GM12875 (cell line): Measurements from ENCODE around the gene PLCB2.

ENCODE experiments used
- H3K4me3 ChIP-seq: one replicate; pipeline ENCODE4 v1.5.1; 2011; ENCODE audit warnings: low read depth, low read length, control low read depth
- TF ChIP-seq, protein P1 (sequence below): IDR thresholded peaks from 2 replicates; pipeline ENCODE4 v1.5.1; 2011; ENCODE audit warnings: low read depth, mild to moderate bottlenecking, control low read depth, inconsistent platforms, low read length, moderate library complexity, borderline replicate concordance; ENCODE audit not compliant: insufficient read depth

The PLCB2 gene

GRCh38 chr15:40345225-40345866 is 37.6 kb upstream of the PLCB2 start:
- TF ChIP-seq, protein P1, sequence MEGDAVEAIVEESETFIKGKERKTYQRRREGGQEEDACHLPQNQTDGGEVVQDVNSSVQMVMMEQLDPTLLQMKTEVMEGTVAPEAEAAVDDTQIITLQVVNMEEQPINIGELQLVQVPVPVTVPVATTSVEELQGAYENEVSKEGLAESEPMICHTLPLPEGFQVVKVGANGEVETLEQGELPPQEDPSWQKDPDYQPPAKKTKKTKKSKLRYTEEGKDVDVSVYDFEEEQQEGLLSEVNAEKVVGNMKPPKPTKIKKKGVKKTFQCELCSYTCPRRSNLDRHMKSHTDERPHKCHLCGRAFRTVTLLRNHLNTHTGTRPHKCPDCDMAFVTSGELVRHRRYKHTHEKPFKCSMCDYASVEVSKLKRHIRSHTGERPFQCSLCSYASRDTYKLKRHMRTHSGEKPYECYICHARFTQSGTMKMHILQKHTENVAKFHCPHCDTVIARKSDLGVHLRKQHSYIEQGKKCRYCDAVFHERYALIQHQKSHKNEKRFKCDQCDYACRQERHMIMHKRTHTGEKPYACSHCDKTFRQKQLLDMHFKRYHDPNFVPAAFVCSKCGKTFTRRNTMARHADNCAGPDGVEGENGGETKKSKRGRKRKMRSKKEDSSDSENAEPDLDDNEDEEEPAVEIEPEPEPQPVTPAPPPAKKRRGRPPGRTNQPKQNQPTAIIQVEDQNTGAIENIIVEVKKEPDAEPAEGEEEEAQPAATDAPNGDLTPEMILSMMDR: no peak
- H3K4me3 ChIP-seq: no peak overlapping the region

GRCh38 chr15:40344631-40345120 is 36.9 kb upstream of the PLCB2 start:
- no peak overlapping the region for H3K4me3 ChIP-seq
- TF ChIP-seq, protein P1: peak; percentile 84

- H3K4me3 ChIP-seq: no peak overlapping the region
- TF ChIP-seq, protein P1: no peak
These were observed 36.5 kb upstream of the PLCB2 start for GRCh38 chr15:40344217-40344616.

GRCh38 chr15:40343512-40343911 is 35.8 kb upstream of the PLCB2 start:
- no peak overlapping the region for H3K4me3 ChIP-seq
- TF ChIP-seq, protein P1: no peak

GRCh38 chr15:40342416-40343320 is 34.9 kb upstream of the PLCB2 start:
- TF ChIP-seq, protein P1: no peak

DNA sequence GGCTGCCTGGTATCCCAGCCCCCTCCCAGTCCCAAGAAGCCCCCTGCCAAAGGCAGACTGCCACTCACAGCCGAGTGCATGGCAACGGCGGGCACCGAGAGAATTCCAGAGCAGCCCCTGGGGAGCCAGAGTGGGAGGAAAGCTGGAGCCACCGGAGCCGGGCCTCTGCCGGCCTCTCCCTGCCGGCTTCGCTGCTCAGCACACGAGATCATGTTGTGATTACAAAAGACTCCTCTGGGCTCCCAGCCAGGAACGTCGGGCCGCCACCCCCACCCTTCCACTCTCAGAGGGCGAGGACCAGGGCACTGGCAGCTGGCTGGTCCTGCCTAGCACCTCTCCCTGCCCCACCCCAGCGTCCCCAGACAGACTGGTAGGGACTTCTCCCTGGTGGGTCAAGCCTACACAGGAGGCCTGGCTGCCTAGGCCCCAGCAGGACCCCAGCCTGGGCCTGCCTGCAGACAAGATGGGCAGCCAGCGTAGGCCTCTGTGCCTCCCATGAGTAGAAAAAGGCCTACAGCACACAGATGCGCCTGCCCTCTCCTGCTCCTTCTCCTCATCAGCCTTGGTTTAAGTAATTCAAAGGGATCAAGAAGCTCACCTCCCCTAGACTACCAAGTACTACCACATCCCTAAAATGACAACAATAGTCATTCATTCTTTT is 33.1 kb upstream of the PLCB2 start, which contains the start of gene CCDC9B:
TSS of gene CCDC9B (minus strand) at position 200 of the 661 bp plus-strand sequence. CDS start at position 80, 120 bp downstream.
- no peak within 1 kb of the TSS for H3K4me3 ChIP-seq
- TF ChIP-seq, protein P1: no peak

More at GRCh38 chr15:40342416-40343320, 34.9 kb upstream of the PLCB2 start:
- H3K4me3 ChIP-seq: no peak overlapping the region
